ENCODE data around the gene NR2C2. TPM values are rescaled to one million over a fixed set of nuclear protein-coding genes. Genes with fewer than 3 reads are reported as not detected.

NR2C2 gene
- total and polyA plus RNA-seq, 2 of the 13 experiments (the other 11 are each of a cell fraction or from before 2014, with no cell fraction given): 7.8 to 11.8 TPM

- TF ChIP-seq PHF21A (CRISPR knock-in tag; IDR thresholded peaks at IDR 0.05) (0 out of 2 replicates have a peak, but pooled peaks have one; percentile 22), BORCS8-MEF2B (CRISPR knock-in tag; IDR thresholded peaks at IDR 0.05) (no peak), PITX1 (CRISPR knock-in tag; IDR thresholded peaks at IDR 0.05) (peak; percentile 39; the same call in 1 of the 2 replicates), ZNF580 (CRISPR knock-in tag; IDR thresholded peaks at IDR 0.05; ENCODE audit: borderline replicate concordance, low read depth) (no peak), SOX6 (IDR thresholded peaks at IDR 0.05) (no peak), SOX6 (CRISPR knock-in tag; IDR thresholded peaks at IDR 0.05) (no peak), TIGD3 (CRISPR knock-in tag; IDR thresholded peaks at IDR 0.05; ENCODE audit: borderline replicate concordance) (no peak), ZNF557 (CRISPR knock-in tag; IDR thresholded peaks at IDR 0.05) (no peak)
- TF ChIP-seq, protein P1, sequence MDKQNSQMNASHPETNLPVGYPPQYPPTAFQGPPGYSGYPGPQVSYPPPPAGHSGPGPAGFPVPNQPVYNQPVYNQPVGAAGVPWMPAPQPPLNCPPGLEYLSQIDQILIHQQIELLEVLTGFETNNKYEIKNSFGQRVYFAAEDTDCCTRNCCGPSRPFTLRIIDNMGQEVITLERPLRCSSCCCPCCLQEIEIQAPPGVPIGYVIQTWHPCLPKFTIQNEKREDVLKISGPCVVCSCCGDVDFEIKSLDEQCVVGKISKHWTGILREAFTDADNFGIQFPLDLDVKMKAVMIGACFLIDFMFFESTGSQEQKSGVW (CRISPR knock-in tag; IDR thresholded peaks at IDR 0.05; ENCODE audit: borderline replicate concordance): no peak
- TF ChIP-seq, protein P2, sequence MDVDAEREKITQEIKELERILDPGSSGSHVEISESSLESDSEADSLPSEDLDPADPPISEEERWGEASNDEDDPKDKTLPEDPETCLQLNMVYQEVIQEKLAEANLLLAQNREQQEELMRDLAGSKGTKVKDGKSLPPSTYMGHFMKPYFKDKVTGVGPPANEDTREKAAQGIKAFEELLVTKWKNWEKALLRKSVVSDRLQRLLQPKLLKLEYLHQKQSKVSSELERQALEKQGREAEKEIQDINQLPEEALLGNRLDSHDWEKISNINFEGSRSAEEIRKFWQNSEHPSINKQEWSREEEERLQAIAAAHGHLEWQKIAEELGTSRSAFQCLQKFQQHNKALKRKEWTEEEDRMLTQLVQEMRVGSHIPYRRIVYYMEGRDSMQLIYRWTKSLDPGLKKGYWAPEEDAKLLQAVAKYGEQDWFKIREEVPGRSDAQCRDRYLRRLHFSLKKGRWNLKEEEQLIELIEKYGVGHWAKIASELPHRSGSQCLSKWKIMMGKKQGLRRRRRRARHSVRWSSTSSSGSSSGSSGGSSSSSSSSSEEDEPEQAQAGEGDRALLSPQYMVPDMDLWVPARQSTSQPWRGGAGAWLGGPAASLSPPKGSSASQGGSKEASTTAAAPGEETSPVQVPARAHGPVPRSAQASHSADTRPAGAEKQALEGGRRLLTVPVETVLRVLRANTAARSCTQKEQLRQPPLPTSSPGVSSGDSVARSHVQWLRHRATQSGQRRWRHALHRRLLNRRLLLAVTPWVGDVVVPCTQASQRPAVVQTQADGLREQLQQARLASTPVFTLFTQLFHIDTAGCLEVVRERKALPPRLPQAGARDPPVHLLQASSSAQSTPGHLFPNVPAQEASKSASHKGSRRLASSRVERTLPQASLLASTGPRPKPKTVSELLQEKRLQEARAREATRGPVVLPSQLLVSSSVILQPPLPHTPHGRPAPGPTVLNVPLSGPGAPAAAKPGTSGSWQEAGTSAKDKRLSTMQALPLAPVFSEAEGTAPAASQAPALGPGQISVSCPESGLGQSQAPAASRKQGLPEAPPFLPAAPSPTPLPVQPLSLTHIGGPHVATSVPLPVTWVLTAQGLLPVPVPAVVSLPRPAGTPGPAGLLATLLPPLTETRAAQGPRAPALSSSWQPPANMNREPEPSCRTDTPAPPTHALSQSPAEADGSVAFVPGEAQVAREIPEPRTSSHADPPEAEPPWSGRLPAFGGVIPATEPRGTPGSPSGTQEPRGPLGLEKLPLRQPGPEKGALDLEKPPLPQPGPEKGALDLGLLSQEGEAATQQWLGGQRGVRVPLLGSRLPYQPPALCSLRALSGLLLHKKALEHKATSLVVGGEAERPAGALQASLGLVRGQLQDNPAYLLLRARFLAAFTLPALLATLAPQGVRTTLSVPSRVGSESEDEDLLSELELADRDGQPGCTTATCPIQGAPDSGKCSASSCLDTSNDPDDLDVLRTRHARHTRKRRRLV (CRISPR knock-in tag; IDR thresholded peaks at IDR 0.05): no peak
- TF ChIP-seq, protein P3, sequence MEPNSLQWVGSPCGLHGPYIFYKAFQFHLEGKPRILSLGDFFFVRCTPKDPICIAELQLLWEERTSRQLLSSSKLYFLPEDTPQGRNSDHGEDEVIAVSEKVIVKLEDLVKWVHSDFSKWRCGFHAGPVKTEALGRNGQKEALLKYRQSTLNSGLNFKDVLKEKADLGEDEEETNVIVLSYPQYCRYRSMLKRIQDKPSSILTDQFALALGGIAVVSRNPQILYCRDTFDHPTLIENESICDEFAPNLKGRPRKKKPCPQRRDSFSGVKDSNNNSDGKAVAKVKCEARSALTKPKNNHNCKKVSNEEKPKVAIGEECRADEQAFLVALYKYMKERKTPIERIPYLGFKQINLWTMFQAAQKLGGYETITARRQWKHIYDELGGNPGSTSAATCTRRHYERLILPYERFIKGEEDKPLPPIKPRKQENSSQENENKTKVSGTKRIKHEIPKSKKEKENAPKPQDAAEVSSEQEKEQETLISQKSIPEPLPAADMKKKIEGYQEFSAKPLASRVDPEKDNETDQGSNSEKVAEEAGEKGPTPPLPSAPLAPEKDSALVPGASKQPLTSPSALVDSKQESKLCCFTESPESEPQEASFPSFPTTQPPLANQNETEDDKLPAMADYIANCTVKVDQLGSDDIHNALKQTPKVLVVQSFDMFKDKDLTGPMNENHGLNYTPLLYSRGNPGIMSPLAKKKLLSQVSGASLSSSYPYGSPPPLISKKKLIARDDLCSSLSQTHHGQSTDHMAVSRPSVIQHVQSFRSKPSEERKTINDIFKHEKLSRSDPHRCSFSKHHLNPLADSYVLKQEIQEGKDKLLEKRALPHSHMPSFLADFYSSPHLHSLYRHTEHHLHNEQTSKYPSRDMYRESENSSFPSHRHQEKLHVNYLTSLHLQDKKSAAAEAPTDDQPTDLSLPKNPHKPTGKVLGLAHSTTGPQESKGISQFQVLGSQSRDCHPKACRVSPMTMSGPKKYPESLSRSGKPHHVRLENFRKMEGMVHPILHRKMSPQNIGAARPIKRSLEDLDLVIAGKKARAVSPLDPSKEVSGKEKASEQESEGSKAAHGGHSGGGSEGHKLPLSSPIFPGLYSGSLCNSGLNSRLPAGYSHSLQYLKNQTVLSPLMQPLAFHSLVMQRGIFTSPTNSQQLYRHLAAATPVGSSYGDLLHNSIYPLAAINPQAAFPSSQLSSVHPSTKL (CRISPR knock-in tag; IDR thresholded peaks at IDR 0.05): no peak
- TF ChIP-seq, protein P4, sequence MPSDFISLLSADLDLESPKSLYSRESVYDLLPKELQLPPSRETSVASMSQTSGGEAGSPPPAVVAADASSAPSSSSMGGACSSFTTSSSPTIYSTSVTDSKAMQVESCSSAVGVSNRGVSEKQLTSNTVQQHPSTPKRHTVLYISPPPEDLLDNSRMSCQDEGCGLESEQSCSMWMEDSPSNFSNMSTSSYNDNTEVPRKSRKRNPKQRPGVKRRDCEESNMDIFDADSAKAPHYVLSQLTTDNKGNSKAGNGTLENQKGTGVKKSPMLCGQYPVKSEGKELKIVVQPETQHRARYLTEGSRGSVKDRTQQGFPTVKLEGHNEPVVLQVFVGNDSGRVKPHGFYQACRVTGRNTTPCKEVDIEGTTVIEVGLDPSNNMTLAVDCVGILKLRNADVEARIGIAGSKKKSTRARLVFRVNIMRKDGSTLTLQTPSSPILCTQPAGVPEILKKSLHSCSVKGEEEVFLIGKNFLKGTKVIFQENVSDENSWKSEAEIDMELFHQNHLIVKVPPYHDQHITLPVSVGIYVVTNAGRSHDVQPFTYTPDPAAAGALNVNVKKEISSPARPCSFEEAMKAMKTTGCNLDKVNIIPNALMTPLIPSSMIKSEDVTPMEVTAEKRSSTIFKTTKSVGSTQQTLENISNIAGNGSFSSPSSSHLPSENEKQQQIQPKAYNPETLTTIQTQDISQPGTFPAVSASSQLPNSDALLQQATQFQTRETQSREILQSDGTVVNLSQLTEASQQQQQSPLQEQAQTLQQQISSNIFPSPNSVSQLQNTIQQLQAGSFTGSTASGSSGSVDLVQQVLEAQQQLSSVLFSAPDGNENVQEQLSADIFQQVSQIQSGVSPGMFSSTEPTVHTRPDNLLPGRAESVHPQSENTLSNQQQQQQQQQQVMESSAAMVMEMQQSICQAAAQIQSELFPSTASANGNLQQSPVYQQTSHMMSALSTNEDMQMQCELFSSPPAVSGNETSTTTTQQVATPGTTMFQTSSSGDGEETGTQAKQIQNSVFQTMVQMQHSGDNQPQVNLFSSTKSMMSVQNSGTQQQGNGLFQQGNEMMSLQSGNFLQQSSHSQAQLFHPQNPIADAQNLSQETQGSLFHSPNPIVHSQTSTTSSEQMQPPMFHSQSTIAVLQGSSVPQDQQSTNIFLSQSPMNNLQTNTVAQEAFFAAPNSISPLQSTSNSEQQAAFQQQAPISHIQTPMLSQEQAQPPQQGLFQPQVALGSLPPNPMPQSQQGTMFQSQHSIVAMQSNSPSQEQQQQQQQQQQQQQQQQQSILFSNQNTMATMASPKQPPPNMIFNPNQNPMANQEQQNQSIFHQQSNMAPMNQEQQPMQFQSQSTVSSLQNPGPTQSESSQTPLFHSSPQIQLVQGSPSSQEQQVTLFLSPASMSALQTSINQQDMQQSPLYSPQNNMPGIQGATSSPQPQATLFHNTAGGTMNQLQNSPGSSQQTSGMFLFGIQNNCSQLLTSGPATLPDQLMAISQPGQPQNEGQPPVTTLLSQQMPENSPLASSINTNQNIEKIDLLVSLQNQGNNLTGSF (CRISPR knock-in tag; IDR thresholded peaks at IDR 0.05): no peak
Observed at GRCh38 chr3:14899993-14900618, 47.3 kb upstream of the NR2C2 start (continued).
